Measurements from ENCODE around the gene PLS3. TPM values are rescaled to one million over a fixed set of nuclear protein-coding genes. Genes with fewer than 3 reads are reported as not detected.
A peak's percentile ranks its signal among the peaks of the same experiment; 100 is the strongest.
"Not testable (repeated sequence)": the region's sequence is repeated elsewhere in the genome, so short reads cannot be mapped to it uniquely, and the experiment has no call there.

Gene PLS3
- total RNA-seq, 1 donor from 2014 or later, result 212 TPM

- no peak overlapping the region for H3K4me3 ChIP-seq
- intact Hi-C loops (cut with DNase I), result no loop called here
- H3K4me1 ChIP-seq, result no peaks in the 10 kb centered on the region
- no peaks in the 10 kb centered on the region for H3K9me3 ChIP-seq
- no peaks in the 10 kb centered on the region for H3K36me3 ChIP-seq
- TF ChIP-seq CTCF (IDR thresholded peaks at IDR 0.05), result no peak
- peak overlapping the region; percentile 72 for H3K27ac ChIP-seq
- ATAC-seq (peak; percentile 87), DNase-seq (no peak)
- H3K27me3 ChIP-seq, result no peaks in the 10 kb centered on the region
Observed at GRCh38 chrX:115531818-115532403, 29.1 kb upstream of the PLS3 start.

- H3K4me1 ChIP-seq, result no peaks in the 10 kb centered on the region
- intact Hi-C loops (cut with DNase I), result no loop called here
- TF ChIP-seq CTCF (IDR thresholded peaks at IDR 0.05), result no peak
- no peaks in the 10 kb centered on the region for H3K27me3 ChIP-seq
- peak overlapping the region; percentile 72 for H3K27ac ChIP-seq
- H3K4me3 ChIP-seq, result no peak overlapping the region
- H3K36me3 ChIP-seq, result no peaks in the 10 kb centered on the region
- no peak for DNase-seq
- peak; percentile 53 for ATAC-seq
- H3K9me3 ChIP-seq, result no peaks in the 10 kb centered on the region
Observed at GRCh38 chrX:115533485-115533884, 27.5 kb upstream of the PLS3 start.

- DNase-seq, result no peak
- TF ChIP-seq CTCF (IDR thresholded peaks at IDR 0.05), result no peak
Observed at GRCh38 chrX:115534383-115534782, 26.6 kb upstream of the PLS3 start.

GRCh38 chrX:115535421-115535820 lies 25.6 kb upstream of the PLS3 start:
- H3K4me3 ChIP-seq, result no peak overlapping the region
- H3K27ac ChIP-seq, result no peak overlapping the region
- no peaks in the 10 kb centered on the region for H3K9me3 ChIP-seq
- no peak for TF ChIP-seq CTCF (IDR thresholded peaks at IDR 0.05)
- ATAC-seq (no peak), DNase-seq (no peak)
- no peaks in the 10 kb centered on the region for H3K36me3 ChIP-seq
- no peaks in the 10 kb centered on the region for H3K27me3 ChIP-seq
- intact Hi-C loops (cut with DNase I), result no loop called here
- H3K4me1 ChIP-seq, result no peaks in the 10 kb centered on the region

More at GRCh38 chrX:115534383-115534782, 26.6 kb upstream of the PLS3 start:
- intact Hi-C loops (cut with DNase I), result no loop called here
- no peaks in the 10 kb centered on the region for H3K4me1 ChIP-seq
- no peak overlapping the region for H3K4me3 ChIP-seq
- no peaks in the 10 kb centered on the region for H3K9me3 ChIP-seq
- no peaks in the 10 kb centered on the region for H3K36me3 ChIP-seq
- ATAC-seq, result no peak
- H3K27me3 ChIP-seq, result no peaks in the 10 kb centered on the region
- H3K27ac ChIP-seq, result no peak overlapping the region

GRCh38 chrX:115535844-115536243 lies 25.1 kb upstream of the PLS3 start:
- Histone ChIP-seq H3K27ac (no peak overlapping the region), H3K9me3 (no peaks in the 10 kb centered on the region), H3K4me1 (no peaks in the 10 kb centered on the region), H3K36me3 (no peaks in the 10 kb centered on the region), H3K4me3 (no peak overlapping the region), H3K27me3 (no peaks in the 10 kb centered on the region)
- ATAC-seq (no peak), DNase-seq (no peak)
- no peak for TF ChIP-seq CTCF (IDR thresholded peaks at IDR 0.05)
- intact Hi-C loops (cut with DNase I), result no loop called here

GRCh38 chrX:115539841-115540240 lies 21.1 kb upstream of the PLS3 start:
- Histone ChIP-seq H3K36me3 (no peaks in the 10 kb centered on the region), H3K27me3 (no peaks in the 10 kb centered on the region), H3K4me3 (no peak overlapping the region), H3K4me1 (no peaks in the 10 kb centered on the region), H3K9me3 (no peaks in the 10 kb centered on the region), H3K27ac (no peak overlapping the region)
- DNase-seq, result no peak
- no peak for ATAC-seq
- no peak for TF ChIP-seq CTCF (IDR thresholded peaks at IDR 0.05)
- intact Hi-C loops (cut with DNase I), result no loop called here

- H3K36me3 ChIP-seq; intact Hi-C loops (cut with DNase I); H3K4me1 ChIP-seq; DNase-seq; ATAC-seq; H3K27me3 ChIP-seq; H3K27ac ChIP-seq; H3K9me3 ChIP-seq; H3K4me3 ChIP-seq: not testable (repeated sequence)
Observed at GRCh38 chrX:115541045-115541444, 19.9 kb upstream of the PLS3 start.
